Measurements from ENCODE around the gene SPATA45.

GRCh38 chr1:212867192-212867591, 19.7 kb upstream of the SPATA45 start:
- TF ChIP-seq CTCF (IDR thresholded peaks at IDR 0.05) = no peak
- TF ChIP-seq POLR2AphosphoS5 (IDR thresholded peaks at IDR 0.05) = no peak

Data from suprapubic skin (tissue), 3 donors.